Activated CD8-positive, alpha-beta memory T cell treated with anti-CD3 and anti-CD28 coated beads, Interleukin-2, amount 50 U/mL, for 24 hours (primary cell): Measurements from ENCODE around the gene RHOT1.
"Not testable (repeated sequence)": the region's sequence is repeated elsewhere in the genome, so short reads cannot be mapped to it uniquely, and the experiment has no call there.

Experiments
- DNase-seq: peaks from one replicate; pipeline ENCODE4 v3.0.0-alpha.2; 2020; ENCODE audit errors: extremely low read depth

Gene RHOT1

DNA sequence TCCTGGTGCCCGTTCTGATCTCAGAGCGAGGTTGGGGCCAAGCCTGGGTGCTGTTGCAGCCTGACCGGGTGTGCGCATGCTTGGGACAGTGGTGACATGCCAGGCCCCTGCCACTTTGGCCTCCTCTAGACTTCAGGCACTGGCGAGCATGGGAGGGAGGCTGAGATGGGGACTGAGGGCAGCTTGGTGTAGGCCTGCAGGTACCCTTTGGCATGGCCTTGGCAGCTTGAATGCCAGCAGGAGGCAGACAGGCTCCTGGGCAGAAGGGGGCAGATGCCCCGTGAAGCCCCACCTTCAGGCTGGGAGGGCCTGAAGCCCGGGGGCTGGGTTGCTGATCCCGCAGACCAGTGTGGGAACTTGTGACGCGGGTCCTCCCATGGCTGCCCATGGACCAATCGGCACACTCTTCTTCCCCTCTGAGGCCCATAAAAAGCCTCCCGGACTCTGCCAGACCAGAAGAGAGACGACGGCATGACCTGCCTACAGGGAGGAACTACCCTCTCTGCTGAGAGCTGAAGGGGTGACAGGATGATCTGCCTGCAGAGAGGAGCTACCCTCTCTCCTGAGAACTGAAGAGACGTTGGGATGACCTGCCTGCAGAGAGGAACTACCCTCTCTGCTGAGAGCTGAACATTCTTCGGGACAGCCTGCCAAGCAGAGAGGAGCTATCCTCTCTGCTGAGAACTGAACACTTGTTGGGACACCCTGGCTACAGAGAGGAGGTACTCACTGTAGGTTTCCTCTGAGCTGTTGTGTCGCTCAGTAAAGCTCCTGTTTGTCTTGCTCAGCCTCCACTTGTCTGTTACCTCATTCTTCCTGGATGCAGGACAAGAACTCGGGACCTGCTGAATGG is 17.5 kb downstream of the RHOT1 start:
- DNase-seq = no peak

DNA sequence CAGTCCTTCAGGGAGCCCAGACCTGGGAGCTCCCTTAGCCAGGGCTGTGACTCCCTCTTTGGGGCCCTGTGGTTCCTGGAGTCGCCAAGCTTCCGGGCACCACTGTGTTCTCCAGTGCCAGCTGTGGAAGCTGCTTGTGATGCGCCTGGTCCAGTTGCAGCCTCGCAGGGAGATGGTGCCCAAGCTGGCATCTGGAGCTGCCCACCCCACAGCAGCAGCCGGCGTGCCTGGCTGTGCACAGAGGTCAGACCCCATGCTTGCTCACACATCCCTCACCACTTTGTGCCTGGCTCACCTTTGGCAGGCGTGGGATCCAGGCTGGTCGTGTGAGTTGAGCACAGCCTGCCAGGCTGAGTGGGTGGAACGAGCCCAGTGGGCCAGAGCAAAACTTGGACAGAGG is 18.2 kb downstream of the RHOT1 start:
- no peak for DNase-seq

DNA sequence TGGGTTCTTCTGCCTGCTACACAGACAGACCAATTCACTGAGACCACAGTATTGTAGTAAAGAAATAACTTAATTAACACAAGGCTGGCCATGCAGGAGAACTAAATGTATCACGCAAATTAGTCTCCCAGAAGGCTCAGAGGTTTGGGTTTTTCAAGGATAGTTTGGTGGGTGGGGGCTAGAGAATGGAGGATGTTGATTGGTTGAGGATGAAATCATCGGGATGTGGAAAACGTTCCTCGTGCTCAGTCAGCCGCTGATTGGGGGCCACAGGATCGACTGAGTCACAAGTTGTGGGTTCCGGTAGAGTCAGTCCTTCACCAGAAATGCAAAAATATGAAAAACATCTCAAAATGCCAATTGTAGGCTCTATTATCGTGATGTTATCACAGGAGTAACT is 18.7 kb downstream of the RHOT1 start:
- DNase-seq = no peak

DNA sequence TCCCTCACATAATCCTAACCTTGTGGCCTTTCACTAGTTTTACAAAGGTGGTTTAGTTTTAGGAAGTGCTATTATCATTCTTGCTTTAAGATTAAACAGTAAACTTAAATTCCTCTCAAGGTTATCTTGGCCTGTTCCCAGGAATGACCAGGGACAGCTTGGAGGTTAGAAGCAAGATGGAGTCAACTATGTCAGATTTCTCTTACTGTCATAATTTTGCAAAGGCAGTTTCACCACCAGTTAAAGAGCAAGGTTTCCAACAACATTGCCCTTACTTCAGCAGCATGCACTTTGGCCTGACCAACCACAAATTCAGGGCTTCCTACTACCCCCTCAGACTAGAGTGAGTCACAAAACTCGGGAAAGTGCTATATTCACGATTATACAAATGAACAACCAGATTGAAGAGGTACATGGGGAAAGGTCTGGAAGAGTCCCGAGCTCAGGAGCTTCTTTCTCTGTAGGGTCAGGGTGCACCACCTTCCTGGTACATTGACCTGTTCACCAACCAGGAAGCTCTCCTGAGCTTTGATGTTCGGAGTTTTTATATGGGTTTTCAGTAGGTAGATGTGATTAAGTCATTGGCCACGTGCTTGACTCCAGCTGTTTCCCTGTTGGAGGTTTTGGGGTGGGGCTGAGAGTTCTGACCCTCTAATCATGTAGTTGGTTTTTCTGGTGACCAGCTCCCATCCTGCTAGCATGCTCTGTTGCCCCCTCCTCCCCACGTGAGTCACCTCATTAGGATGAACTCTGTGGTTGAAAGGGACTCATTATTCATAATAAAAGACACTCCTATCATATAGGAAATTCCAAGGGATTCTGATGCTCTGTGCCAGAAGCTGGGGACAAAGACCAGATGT is 19.4 kb downstream of the RHOT1 start:
- no peak for DNase-seq

DNA sequence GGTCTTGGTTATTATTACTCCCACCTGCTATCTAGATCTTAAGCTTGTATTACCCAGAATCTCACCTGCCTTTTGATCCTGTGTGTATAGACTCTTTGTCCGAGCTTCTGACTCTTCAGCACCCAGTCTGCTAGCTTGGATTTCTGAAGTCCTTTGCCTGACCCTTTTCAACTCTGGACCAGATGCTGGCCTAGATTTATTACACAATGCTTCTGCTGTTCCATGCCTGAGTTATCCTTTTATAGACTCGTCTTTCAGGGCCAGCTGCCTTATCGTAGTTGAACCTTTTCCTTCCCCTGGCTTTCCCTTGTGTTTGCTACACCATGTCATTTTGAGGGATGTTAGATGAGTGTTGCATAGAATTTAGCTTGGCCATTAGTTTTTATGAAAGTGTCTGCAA is 32.6 kb downstream of the RHOT1 start:
- DNase-seq = no peak

DNA sequence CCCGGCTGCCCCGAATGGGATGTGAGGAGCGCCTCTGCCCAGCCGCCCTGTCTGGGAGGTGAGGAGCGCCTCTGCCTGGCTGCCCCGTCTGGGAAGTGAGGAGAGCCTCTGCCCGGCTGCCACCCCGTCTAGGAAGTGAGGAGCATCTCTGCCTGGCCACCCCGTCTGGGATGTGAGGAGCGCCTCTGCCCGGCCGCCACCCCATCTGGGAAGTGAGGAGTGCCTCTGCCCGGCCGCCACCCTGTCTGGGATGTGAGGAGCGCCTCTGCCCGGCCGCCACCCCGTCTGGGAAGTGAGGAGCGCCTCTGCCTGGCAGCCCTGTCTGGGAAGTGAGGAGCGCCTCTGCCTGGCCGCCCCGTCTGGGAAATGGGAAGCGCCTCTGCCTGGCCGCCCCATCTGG is 36.4 kb downstream of the RHOT1 start:
- DNase-seq = not testable (repeated sequence)

DNA sequence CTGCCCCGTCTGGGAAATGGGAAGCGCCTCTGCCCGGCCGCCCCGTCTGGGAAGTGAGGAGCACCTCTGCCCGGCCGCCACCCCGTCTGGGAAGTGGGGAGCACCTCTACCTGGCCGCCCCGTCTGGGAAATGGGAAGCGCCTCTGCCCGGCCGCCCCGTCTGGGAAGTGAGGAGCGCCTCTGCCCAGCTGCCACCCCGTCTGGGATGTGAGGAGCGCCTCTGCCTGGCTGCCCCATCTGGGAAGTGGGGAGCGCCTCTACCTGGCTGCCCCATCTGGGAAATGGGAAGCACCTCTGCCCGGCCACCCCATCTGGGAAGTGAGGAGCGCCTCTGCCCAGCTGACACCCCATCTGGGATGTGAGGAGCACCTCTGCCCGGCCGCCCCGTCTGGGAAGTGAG is 36.8 kb downstream of the RHOT1 start:
- not testable (repeated sequence) for DNase-seq

DNA sequence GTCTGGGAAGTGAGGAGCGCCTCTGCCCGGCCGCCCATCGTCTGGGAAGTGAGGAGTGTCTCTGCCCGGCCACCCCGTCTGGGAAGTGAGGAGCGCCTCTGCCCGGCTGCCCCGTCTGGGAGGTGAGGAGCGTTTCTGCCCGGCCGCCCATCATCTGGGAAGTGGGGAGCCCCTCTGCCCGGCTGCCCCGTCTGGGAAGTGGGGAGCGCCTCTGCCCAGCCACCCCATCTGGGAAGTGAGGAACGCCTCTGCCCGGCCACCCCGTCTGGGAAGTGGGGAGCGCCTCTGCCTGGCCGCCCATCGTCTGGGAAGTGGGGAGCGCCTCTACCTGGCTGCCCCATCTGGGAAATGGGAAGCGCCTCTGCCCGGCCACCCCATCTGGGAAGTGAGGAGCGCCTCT is 37.2 kb downstream of the RHOT1 start:
- DNase-seq = not testable (repeated sequence)

DNA sequence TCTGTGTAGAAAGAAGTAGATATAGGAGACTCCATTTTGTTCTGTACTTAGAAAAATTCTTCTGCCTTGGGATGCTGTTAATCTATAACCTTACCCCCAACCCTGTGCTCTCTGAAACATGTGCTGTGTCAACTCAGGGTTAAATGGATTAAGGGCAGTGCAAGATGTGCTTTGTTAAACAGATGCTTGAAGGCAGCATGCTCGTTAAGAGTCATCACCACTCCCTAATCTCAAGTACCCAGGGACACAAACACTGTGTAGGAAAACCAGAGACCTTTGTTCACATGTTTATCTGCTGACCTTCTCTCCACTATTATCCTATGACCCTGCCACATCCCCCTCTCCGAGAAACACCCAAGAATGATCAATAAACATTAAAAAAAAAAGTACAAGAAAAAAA is 38.0 kb downstream of the RHOT1 start:
- not testable (repeated sequence) for DNase-seq

DNA sequence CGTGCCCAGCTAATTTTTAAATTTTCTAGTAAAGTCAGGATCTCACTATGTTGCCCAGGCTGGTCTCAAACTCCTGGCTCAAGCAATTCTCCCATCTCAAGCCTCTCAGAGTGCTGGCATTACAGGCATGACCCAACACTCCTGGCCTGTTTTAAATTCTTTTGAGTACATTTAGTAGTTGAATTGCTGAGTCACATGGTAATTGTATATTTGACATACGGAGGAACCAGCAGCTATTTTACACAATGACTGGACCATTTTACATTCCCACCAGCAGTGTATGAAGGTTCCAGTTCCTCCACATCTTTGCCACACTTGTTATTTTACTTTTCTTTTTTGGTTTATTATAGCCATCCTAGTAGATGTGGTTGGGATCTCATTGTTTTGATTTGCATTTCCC is 43.6 kb downstream of the RHOT1 start:
- DNase-seq = no peak

DNA sequence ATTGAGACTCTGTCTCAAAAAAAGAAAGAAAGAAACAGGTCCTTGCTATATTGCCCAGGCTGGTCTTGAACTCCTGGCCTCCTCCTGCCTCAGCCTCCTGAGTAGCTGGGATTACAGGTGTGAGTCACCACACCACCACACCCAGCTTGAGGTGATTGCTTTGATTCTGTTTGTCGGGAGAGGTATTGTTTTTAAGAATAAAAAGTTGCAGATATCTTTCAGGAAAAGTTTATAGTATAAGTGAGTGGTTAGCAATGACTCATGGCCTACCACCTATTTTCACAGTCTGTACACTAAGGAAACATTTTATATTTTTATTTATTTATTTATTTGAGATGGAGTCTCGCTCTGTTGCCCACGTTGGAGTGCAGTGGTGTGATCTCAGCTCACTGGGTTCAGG is 45.0 kb downstream of the RHOT1 start:
- no peak for DNase-seq

DNA sequence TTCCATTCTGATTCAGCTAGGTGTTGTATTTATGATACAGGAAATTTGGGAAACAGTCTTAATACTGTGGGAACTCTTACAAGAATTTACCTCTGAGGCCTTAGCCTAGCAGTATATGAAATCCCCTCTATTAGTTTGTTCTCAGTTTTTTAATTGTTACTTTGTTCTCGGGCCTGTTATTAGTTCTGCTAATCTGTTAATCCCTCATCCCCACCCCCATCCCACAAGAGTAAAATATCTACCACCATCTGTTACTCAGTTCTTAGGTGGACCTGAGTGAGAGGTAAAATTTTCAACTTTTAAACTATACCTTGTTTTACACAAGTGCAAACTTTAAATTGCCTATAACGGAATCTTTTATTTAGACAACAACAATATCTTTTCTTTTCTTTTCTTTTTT is 47.0 kb downstream of the RHOT1 start:
- no peak for DNase-seq

DNA sequence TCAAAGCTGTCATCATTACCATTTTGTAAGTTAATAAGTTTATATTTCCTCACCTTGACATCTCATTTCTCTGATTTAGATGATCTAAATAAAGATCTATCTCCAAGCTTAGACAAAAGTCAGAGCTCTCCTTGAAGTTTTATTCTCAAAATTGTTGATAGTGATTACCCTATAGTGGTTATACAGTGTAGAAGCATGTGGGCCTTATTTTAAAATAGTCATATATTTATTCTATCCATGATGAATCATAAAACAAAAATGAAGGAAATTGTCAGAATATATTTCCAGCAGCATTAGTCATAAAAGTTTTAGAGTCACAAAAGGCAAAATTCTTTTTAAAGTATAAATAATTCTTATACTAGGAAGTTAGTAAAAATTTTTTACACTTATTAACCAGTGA is 49.0 kb downstream of the RHOT1 start:
- no peak for DNase-seq

DNA sequence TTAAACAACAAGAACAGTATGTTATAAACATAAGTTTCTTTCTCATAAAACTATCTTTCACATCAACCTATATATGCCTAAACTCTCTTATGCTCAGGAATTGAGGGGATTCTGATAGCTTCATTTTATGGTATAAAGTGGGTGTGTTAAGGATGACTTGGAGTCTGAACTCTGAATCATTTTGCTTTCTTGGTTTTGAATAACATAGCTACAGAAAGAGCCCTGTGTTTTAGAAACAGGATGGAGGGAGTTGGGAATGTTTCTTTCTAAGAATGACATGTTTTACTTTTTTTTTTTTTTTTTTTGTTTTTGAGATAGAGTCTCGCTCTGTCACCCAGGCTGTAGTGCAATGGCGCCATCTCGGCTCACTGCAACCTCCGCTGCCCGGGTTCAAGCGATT is 50.1 kb downstream of the RHOT1 start:
- no peak for DNase-seq

DNA sequence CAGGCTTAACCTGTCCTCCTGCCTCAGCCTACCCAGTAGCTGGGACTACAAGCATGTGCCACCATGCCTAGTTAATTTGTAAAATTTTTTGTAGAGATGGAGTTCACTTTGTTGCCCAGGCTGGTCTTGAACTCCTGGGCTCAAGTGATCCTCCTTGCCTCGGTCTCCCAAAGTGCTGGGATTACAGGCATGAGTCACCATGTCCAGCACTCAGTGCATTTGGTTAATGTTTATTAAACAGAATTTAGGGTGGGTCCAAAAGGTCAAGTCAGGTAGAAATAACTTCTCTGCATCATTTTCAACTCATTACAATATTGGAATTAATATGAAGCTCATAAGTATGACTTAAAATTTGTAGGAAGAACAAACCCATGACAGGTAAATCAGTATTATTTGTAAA is 55.7 kb downstream of the RHOT1 start:
- no peak for DNase-seq

DNA sequence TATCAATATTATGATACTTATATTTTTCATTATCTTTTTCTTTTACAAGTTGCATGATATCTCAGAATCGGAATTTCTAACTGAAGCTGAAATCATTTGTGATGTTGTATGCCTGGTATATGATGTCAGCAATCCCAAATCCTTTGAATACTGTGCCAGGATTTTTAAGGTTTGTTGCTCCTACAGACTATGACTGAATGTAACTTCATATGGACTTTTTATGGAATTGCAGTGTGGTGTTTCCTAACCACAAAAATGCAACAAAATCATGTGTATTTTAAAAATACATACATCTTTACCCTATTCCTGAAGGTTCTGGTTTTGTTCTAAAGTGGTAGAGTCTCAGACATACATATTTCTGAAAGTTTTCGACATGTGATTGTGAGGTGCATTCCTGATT is 64.6 kb downstream of the RHOT1 start:
- DNase-seq = no peak

DNA sequence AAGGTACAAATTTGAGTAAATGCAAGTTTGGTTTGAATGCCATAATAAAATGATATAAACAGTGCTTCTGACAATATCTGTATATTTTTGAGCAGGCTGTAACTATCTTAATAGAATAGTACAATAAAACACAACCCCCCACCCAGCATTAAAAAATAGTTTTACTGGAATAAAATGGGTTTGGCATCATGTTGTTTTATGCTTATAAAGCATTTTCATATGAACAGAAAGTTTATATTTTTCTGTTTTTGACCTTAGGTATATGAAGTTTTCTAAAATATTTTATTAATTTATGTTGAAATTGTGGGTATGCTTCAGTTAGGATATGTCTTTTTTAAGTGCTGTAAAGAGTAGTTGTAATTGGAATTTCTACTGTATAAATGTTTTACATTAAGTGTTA is 66.1 kb downstream of the RHOT1 start:
- DNase-seq = no peak

DNA sequence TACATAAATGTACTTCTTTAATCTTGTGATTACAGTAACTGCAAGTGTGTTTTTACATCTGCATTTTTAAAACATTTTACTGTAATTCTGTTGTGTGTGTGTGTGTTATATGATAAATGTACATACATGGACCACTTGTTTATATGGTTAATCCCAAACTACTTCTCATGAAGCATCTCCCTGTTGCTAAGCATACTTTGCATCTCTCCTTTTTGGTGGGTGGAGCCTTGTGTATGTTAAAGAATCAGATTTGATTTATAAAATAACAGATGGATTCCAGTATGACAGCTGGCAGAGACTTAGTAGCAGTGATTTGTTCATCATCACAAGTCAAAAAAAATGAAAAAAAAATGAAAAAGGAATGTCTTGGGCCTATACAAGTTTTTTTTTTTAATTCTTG is 67.3 kb downstream of the RHOT1 start:
- DNase-seq = no peak

DNA sequence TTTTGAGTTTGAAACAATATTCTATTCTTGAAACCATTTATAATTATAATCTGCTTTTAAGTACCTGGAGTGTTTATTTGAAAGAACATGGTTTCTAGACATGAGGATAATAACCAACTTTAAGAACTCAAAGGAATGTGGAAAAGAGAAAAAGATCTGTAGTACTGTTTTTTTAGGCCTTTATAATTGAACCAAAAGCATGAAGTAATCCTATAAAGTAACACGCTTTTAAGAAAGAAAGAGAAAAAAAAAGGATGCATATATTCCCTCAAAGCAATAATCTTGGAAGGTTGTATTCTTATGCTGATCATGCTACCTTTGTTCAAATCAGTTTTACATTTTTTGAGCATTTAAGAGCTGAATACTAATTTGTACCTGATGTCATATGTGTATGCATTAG is 69.4 kb downstream of the RHOT1 start:
- no peak for DNase-seq

DNA sequence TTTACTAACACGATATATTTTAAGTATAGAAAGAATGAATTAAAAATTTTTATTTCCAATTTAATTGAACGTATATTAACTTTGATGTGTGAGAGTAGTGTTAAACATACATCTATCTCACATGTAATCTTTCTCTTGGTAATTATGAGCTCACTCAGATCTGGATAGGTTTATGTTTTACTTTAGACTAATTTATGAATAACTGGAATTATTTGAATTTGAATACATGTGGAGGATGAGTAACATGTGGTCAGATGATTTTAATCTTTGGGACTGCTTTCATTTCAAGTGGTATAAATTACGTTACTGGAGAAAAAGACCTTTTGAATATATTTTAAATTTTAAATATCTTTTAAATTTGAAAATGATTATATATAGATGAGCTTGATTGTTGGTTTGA is 73.4 kb downstream of the RHOT1 start:
- no peak for DNase-seq

DNA sequence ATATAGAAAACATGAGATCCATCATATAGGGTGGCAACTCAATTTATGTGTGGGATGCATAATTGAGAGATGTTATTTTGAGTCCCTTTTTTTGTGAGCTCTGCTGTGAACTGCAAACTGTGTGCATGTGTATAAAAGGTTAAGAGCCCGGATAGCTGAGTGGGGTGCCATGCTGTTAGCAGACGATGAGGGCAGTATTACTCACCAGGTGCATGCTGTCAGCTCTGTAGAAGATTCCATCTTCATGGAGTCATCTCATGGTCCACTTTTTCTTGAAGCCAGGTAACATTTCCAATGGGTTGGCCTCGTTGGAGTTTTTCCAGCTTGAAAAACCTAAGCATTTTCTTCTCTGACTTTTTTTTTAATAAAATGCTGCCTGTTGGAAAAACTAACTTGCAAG is 80.3 kb downstream of the RHOT1 start:
- no peak for DNase-seq

DNA sequence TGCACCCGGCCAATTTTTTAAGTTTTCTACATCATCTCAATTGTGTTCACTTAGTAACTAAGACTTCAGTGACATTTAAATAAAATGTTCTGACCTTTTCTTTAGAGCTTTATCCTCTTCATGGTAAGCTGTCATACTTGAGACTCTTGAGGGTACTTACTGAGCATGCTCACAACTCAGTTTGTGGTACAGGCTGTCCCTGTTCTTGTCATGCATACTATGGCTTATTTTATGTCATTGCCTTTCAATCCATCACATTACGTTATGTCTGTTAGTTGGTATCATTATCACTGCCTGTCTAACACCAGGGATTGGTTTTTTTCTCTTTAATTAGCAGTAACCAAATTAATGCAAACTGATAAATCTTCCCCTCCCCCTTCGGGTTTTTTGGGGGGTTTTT is 81.4 kb downstream of the RHOT1 start:
- DNase-seq = no peak

DNA sequence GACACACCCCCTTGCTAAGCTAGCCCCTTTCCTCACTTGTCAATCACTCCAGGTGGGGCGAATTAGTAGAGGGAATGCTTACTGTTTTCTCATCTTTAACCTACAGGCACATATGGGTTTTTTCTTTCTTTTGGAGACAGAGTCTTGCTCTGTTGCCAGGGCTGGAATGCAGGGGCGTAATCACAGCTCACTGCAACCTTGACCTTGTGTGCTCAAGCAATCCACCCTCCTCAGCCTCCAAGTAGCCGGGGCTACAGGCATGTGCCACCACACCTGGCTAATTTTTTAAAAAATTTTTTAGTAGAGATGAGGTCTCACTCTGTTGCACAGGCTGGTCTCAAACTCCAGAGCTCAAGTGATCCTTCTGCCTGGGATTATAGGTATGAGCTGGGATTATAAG is 84.6 kb downstream of the RHOT1 start:
- no peak for DNase-seq
